Testis (tissue), 2 donors: ENCODE data around the gene SH3RF1.

Source experiments
- POLR2A ChIP-seq: fragments of 450-650 bp; IDR thresholded peaks from one replicate; pipeline ENCODE4 v1.6.1; 2017; ENCODE audit warnings: antibody characterized with exemption, mild to moderate bottlenecking, moderate library complexity
- TF ChIP-seq, protein P1 (sequence below), 3 experiments: fragments of 450-650 bp in 2 of 3; fragments of 200-600 bp in 1 of 3; sonication (generic) in 1 of 3; IDR thresholded peaks; one replicate each; pipeline ENCODE4 v1.5.1; 2016 to 2019; ENCODE audit warnings: antibody characterized with exemption in 3 of 3, mild to moderate bottlenecking in 2 of 3, moderate library complexity in 1 of 3

DNA sequence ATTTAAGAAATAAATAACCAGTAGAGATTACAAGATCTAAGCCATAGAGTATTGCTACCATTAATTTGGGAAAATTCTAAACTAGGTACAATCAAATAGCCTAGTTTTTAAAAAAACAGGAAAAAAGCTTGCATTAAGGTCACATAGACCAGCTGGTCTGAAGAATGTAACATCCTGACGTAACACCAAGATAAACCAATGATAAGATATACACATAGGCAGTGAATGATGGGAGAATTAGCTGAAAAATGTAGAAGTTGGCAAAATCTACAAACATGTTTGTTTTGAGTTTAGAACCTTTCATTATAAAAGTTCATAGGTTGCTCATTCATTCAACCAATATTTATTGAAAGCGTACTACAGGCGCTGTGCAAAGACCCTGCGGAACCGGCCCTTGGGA, 120.0 kb downstream of the SH3RF1 start:
- TF ChIP-seq, protein P1, sequence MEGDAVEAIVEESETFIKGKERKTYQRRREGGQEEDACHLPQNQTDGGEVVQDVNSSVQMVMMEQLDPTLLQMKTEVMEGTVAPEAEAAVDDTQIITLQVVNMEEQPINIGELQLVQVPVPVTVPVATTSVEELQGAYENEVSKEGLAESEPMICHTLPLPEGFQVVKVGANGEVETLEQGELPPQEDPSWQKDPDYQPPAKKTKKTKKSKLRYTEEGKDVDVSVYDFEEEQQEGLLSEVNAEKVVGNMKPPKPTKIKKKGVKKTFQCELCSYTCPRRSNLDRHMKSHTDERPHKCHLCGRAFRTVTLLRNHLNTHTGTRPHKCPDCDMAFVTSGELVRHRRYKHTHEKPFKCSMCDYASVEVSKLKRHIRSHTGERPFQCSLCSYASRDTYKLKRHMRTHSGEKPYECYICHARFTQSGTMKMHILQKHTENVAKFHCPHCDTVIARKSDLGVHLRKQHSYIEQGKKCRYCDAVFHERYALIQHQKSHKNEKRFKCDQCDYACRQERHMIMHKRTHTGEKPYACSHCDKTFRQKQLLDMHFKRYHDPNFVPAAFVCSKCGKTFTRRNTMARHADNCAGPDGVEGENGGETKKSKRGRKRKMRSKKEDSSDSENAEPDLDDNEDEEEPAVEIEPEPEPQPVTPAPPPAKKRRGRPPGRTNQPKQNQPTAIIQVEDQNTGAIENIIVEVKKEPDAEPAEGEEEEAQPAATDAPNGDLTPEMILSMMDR (IDR thresholded peaks at IDR 0.05): no peak
- no peak for TF ChIP-seq POLR2A
